Measurements from ENCODE around the gene VAMP1.

Gene VAMP1

DNA sequence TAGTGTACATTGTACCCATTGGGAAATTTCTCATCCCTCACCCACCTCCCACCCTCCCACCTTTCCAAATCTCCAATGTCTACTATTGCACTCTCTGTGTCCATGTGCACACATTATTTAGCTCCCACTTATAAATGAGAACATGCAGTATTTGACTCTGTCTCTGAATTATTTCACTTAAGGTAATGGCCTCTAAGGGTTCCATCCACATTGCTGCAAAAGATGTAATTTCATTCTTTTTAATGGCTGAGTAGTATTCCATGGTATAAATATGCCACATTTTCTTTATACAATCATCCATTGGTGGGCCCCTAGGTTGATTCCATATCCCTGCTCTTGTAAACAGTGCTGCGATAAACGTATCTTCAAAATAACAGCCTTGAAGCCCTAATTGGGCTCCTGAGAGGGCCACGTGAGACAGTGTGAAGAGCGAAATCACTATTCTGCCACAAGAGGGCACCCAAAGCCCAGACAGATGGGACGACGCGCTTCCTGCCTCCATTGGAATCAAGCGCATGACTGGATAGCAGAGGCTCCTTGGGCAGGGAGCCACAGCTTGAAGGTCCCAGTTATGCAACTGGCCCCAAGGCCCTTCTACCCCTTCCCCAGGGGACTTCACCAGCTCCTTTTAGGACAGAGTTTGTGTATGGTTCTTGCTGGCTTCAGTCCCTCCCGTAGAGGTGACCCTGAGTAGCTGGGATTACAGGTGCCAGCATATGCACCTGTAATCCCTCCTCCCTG lies 47.0 kb downstream of the VAMP1 start:
- peak; percentile 70 for DNase-seq

DNA sequence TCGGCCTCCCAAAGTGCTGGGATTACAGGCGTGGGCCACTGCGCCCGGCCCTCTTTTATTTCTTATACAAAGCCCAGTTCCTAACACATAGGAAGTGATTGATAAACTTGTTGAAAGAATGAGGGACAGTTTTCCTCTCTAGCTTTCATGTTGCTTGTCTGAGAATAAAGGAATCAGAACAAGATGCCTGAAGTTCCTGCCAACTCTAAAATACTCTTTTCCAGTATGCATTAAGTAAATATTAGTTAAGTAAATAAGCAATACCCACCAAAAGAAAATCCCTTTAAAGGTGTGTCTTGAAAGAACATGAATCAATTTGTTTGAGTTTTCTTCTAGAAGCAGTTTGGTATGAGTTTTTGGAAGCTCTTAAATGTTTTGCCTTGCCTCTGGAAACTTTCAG lies 50.1 kb downstream of the VAMP1 start:
- DNase-seq, result no peak

DNA sequence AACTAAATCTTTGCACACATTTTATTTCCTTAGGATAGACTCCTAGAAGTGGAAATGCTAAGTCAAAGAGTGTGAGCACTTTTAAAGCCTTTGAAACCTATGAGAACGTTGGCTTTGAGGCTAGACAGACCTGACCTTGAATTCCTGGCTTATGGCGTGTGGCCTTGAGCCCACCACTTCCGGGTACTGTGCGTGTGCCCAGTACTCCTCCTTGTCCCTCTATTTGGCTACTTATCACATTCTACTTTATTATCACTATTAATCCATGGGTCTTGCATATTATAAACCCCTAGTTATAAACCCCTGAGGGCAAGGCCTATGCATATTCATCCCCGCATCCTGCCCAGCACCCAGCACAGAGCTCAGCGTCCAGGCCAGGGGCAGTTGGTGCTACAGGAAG lies 51.7 kb downstream of the VAMP1 start:
- DNase-seq, result no peak

DNA sequence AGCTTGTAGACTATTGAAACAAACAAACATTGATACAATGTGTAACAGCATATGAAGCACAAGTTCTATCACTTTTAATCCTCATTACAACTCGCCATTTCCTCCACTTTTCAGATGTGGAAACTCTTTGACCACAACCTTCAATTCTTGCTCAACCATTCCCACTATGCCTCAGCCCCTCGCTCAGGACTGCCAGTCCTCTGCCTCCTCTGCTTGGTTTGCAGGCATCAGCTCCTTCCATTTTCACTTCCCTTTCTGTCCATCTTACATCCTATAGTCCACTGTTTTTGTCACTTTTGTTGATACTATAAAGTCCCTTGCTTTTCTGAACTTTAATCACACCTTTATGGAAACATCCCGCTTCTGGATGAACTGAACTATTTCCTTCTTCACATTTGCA lies 53.9 kb downstream of the VAMP1 start:
- DNase-seq, result no peak
